ENCODE data around the gene THOC6. TPM values are rescaled to one million over a fixed set of nuclear protein-coding genes. Genes with fewer than 3 reads are reported as not detected.

THOC6 gene
- total RNA-seq, 1 experiment from 2014 or later = 56.7 TPM

DNA sequence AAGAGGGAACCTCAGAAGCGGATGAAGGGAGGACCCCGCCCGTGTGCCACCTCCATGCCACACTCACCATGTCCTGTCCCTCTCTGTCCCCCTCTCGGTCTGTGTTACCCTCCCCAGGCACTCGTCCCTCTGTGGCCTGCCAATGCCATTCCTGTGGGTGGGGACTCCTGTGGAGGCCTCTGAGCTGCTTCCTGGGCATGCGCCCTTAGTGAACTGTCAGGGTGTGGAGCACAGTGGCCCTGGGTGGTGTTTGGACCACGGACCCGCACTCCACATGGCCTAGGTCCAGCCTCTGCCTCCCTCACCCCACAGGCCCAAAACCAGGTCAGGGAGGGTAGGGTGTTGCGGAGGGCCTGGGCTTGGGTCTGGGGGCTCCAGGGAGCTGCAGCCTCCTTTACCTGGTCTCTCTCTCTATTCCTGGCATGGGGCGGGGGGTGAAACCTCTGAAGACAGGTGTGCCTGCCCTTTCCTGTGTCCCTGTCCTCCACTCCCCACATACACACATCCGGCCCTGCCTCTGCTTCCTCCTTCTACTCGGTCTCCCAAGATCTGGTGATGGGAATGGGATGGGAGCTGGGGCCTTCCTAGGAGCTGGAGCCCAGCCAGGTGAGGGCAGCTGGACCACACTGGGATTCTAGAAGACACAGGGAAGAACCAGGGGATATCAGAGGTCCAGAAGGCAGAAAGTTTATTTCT lies 32.1 kb upstream of the THOC6 start:
- in situ Hi-C loops (cut with HindIII; ENCODE audit: low pct_unique_long_range_greater_than_20kb, low sequenced_read_pairs) (no loop called here), intact Hi-C loops (cut with micrococcal nuclease; ENCODE audit: unreplicated experiment) (no loop called here)
- ChIA-PET POLR2A (interaction anchor here (0.6 kb wide), 1 partner anchor 32 kb away, joined by 3 read pairs; the partner anchor contains the start of gene HCFC1R1), CTCF (no interaction called here)
- no peaks in the 10 kb centered on the region for H3K27me3 ChIP-seq (ENCODE audit: control insufficient read depth, insufficient read depth, low read length)
- no peaks in the 10 kb centered on the region for H3K9me3 ChIP-seq (ENCODE audit: control insufficient read depth, insufficient read depth, low read depth, low read length)
- DNase-seq (ENCODE audit: low read depth, low spot score) = no peak
- H3K27ac ChIP-seq (ENCODE audit: low read length) = no peak overlapping the region
- no peaks in the 10 kb centered on the region for H3K36me3 ChIP-seq (ENCODE audit: control insufficient read depth, insufficient read depth, low read length)
- no peak for ATAC-seq
- H3K4me3 ChIP-seq (ENCODE audit: low read depth in 2 of 2, low read length in 2 of 2) = no peak overlapping the region
- no peaks in the 10 kb centered on the region for H3K4me1 ChIP-seq (ENCODE audit: control insufficient read depth, insufficient read depth, low read length)
- TF ChIP-seq TCF7L2 (IDR thresholded peaks at IDR 0.05; ENCODE audit: low read depth, low read length) = no peak
- TF ChIP-seq POLR2AphosphoS5 (IDR thresholded peaks at IDR 0.05; ENCODE audit: low read depth, low read length) = no peak
- no peak for TF ChIP-seq SIN3A (IDR thresholded peaks at IDR 0.05; ENCODE audit: borderline replicate concordance, insufficient read depth, low read depth, low read length)
- TF ChIP-seq, protein P1, sequence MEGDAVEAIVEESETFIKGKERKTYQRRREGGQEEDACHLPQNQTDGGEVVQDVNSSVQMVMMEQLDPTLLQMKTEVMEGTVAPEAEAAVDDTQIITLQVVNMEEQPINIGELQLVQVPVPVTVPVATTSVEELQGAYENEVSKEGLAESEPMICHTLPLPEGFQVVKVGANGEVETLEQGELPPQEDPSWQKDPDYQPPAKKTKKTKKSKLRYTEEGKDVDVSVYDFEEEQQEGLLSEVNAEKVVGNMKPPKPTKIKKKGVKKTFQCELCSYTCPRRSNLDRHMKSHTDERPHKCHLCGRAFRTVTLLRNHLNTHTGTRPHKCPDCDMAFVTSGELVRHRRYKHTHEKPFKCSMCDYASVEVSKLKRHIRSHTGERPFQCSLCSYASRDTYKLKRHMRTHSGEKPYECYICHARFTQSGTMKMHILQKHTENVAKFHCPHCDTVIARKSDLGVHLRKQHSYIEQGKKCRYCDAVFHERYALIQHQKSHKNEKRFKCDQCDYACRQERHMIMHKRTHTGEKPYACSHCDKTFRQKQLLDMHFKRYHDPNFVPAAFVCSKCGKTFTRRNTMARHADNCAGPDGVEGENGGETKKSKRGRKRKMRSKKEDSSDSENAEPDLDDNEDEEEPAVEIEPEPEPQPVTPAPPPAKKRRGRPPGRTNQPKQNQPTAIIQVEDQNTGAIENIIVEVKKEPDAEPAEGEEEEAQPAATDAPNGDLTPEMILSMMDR (IDR thresholded peaks at IDR 0.05) = no peak
- TF ChIP-seq, protein P2, sequence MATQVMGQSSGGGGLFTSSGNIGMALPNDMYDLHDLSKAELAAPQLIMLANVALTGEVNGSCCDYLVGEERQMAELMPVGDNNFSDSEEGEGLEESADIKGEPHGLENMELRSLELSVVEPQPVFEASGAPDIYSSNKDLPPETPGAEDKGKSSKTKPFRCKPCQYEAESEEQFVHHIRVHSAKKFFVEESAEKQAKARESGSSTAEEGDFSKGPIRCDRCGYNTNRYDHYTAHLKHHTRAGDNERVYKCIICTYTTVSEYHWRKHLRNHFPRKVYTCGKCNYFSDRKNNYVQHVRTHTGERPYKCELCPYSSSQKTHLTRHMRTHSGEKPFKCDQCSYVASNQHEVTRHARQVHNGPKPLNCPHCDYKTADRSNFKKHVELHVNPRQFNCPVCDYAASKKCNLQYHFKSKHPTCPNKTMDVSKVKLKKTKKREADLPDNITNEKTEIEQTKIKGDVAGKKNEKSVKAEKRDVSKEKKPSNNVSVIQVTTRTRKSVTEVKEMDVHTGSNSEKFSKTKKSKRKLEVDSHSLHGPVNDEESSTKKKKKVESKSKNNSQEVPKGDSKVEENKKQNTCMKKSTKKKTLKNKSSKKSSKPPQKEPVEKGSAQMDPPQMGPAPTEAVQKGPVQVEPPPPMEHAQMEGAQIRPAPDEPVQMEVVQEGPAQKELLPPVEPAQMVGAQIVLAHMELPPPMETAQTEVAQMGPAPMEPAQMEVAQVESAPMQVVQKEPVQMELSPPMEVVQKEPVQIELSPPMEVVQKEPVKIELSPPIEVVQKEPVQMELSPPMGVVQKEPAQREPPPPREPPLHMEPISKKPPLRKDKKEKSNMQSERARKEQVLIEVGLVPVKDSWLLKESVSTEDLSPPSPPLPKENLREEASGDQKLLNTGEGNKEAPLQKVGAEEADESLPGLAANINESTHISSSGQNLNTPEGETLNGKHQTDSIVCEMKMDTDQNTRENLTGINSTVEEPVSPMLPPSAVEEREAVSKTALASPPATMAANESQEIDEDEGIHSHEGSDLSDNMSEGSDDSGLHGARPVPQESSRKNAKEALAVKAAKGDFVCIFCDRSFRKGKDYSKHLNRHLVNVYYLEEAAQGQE (IDR thresholded peaks at IDR 0.05; ENCODE audit: insufficient read depth in 1 of 2, low read depth in 2 of 2, low read length in 1 of 2) = no peak
- no TSS peak for BruUV-seq (replicated peaks)

DNA sequence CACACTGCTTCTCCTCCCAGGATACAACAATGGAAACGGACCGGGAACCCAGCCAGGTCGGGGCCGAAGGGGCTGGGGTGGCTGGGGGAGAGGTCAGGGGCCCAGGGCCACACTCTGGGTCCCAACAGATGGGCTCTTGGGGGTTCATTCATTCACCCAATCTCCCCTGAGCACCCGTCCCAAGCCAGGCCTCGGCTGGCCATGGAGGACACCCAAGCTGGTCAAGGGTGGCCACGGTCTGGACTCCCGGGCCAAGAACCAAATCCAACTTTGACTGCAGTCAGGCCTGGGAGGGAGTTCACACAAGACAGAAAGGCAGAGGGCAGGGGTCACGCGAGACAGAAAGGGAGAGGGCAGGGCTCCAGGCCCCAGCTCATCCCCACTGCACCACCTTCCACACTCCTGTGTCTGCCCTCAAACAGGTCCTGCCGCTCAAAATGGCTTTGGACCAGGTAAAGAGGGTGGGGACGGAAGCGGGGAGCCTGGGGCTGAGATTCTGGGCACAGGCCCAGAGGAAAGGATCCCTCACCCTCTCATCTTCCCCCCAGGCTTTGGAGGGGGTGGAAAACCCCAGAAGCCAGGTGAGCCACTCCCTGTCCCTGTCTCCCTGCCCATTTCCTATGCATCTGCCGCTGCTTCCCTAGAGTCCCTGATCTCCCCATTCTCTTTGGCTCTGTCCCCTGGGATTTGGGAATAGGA lies 31.3 kb upstream of the THOC6 start:
- Histone ChIP-seq H3K36me3 (ENCODE audit: control insufficient read depth, insufficient read depth, low read length) (no peaks in the 10 kb centered on the region), H3K27me3 (ENCODE audit: control insufficient read depth, insufficient read depth, low read length) (no peaks in the 10 kb centered on the region), H3K9me3 (ENCODE audit: control insufficient read depth, insufficient read depth, low read depth, low read length) (no peaks in the 10 kb centered on the region), H3K4me1 (ENCODE audit: control insufficient read depth, insufficient read depth, low read length) (no peaks in the 10 kb centered on the region), H3K27ac (ENCODE audit: low read length) (no peak overlapping the region), H3K4me3 (ENCODE audit: low read depth in 2 of 2, low read length in 2 of 2) (no peak overlapping the region)
- intact Hi-C loops (cut with micrococcal nuclease; ENCODE audit: unreplicated experiment) (no loop called here), in situ Hi-C loops (cut with HindIII; ENCODE audit: low pct_unique_long_range_greater_than_20kb, low sequenced_read_pairs) (no loop called here)
- ChIA-PET CTCF (no interaction called here), POLR2A (no interaction called here)
- ATAC-seq (no peak), DNase-seq (ENCODE audit: low read depth, low spot score) (no peak)
- TF ChIP-seq, protein P2 (IDR thresholded peaks at IDR 0.05; ENCODE audit: insufficient read depth in 1 of 2, low read depth in 2 of 2, low read length in 1 of 2) = no peak
- TF ChIP-seq POLR2AphosphoS5 (IDR thresholded peaks at IDR 0.05; ENCODE audit: low read depth, low read length) = no peak
- no peak for TF ChIP-seq TCF7L2 (IDR thresholded peaks at IDR 0.05; ENCODE audit: low read depth, low read length)
- TF ChIP-seq SIN3A (IDR thresholded peaks at IDR 0.05; ENCODE audit: borderline replicate concordance, insufficient read depth, low read depth, low read length) = no peak
- TF ChIP-seq, protein P1 (IDR thresholded peaks at IDR 0.05) = no peak
- BruUV-seq (replicated peaks) = no TSS peak
